ENCODE measurements around the gene CHRM1. TPM values are rescaled to one million over a fixed set of nuclear protein-coding genes. Genes with fewer than 3 reads are reported as not detected.

CHRM1 gene
- total and polyA plus RNA-seq, 5 donors from 2014 or later, result not detected

DNA sequence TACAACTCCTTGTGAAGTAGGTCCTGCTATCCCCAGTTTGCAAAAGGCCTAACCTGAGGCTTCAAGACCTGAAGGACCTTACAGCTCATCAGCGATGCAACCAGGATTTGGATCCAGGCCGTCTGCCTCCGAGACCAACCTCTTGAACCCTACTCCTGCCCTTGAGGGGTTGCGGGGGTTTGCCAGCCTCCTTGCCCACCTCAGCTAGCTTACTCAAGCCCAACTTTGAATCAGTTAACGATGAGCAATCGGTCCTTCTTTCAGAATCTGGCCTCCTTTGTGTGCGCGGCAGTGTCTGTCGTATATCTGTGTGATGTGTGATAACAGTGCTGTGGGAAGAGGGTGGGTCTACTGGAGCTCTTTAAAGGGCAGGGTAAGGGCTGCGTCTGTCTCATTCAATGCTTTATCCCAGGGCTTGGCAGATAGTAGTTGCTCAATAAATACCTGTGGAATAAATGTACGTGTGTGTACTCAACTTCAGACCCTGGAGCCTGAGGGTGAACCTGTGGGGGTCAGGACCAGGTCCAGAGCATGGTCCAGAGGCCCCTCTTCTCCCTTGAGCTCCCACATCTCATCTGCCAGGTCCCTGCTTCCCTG lies 3.2 kb downstream of the CHRM1 start:
- peaks cover 2% of the 10 kb centered on the region for H3K27me3 ChIP-seq (ENCODE audit: control insufficient read depth, insufficient read depth, low read length)
- H3K36me3 ChIP-seq (ENCODE audit: control insufficient read depth, insufficient read depth, low read length), result no peaks in the 10 kb centered on the region
- H3K4me3 ChIP-seq (ENCODE audit: low read depth, low read length), result no peak overlapping the region
- DNase-seq (no peak), ATAC-seq (ENCODE audit: low read depth in 2 of 2) (no peak)
- Mint-ChIP-seq H3K9me3 (no peaks in the 10 kb centered on the region), H3K4me3 (no peak overlapping the region), H3K27me3 (peaks cover 42% of the 10 kb centered on the region), H3K27ac (no peak overlapping the region), H3K4me1 (peaks cover 0 to 4% (median under 1%) of the 10 kb centered on the region in 4 donors), H3K36me3 (no peaks in the 10 kb centered on the region)
- H3K9me3 ChIP-seq (ENCODE audit: control insufficient read depth in 2 of 2, low read length in 2 of 2), result no peaks in the 10 kb centered on the region
- no peaks in the 10 kb centered on the region for H3K4me1 ChIP-seq (ENCODE audit: control insufficient read depth, insufficient read depth, low read length, poor library complexity, severe bottlenecking)
- no peak overlapping the region for H3K27ac ChIP-seq (ENCODE audit: insufficient read depth, low read length, poor library complexity, severe bottlenecking)

- Mint-ChIP-seq H3K9me3 (no peaks in the 10 kb centered on the region), H3K4me3 (no peak overlapping the region), H3K4me1 (no peaks in the 10 kb centered on the region)
These were observed 6.7 kb downstream of the CHRM1 start for GRCh38 chr11:62914416-62914815.

GRCh38 chr11:62912268-62912667 lies 8.9 kb downstream of the CHRM1 start:
- ATAC-seq (ENCODE audit: low read depth in 2 of 2) (no peak), DNase-seq (no peak)
- Histone ChIP-seq H3K27me3 (ENCODE audit: control insufficient read depth, insufficient read depth, low read length) (no peaks in the 10 kb centered on the region), H3K27ac (ENCODE audit: insufficient read depth, low read length, poor library complexity, severe bottlenecking) (no peak overlapping the region), H3K9me3 (ENCODE audit: control insufficient read depth in 2 of 2, low read length in 2 of 2) (no peaks in the 10 kb centered on the region), H3K36me3 (ENCODE audit: control insufficient read depth, insufficient read depth, low read length) (no peaks in the 10 kb centered on the region), H3K4me3 (ENCODE audit: low read depth, low read length) (no peak overlapping the region), H3K4me1 (ENCODE audit: control insufficient read depth, insufficient read depth, low read length, poor library complexity, severe bottlenecking) (no peaks in the 10 kb centered on the region)
- Mint-ChIP-seq H3K4me3 (no peak overlapping the region), H3K9me3 (no peaks in the 10 kb centered on the region), H3K4me1 (no peaks in the 10 kb centered on the region), H3K27ac (no peak overlapping the region), H3K36me3 (no peaks in the 10 kb centered on the region), H3K27me3 (peaks cover 16% of the 10 kb centered on the region)

More at GRCh38 chr11:62914416-62914815, 6.7 kb downstream of the CHRM1 start:
- ATAC-seq (ENCODE audit: low read depth in 2 of 2) (no peak), DNase-seq (no peak)
- Histone ChIP-seq H3K27ac (ENCODE audit: insufficient read depth, low read length, poor library complexity, severe bottlenecking) (no peak overlapping the region), H3K27me3 (ENCODE audit: control insufficient read depth, insufficient read depth, low read length) (no peaks in the 10 kb centered on the region), H3K4me1 (ENCODE audit: control insufficient read depth, insufficient read depth, low read length, poor library complexity, severe bottlenecking) (no peaks in the 10 kb centered on the region), H3K4me3 (ENCODE audit: low read depth, low read length) (no peak overlapping the region), H3K9me3 (ENCODE audit: control insufficient read depth in 2 of 2, low read length in 2 of 2) (no peaks in the 10 kb centered on the region), H3K36me3 (ENCODE audit: control insufficient read depth, insufficient read depth, low read length) (no peaks in the 10 kb centered on the region)
- Mint-ChIP-seq H3K27ac (no peak overlapping the region), H3K27me3 (peaks cover 15% of the 10 kb centered on the region), H3K36me3 (no peaks in the 10 kb centered on the region)

DNA sequence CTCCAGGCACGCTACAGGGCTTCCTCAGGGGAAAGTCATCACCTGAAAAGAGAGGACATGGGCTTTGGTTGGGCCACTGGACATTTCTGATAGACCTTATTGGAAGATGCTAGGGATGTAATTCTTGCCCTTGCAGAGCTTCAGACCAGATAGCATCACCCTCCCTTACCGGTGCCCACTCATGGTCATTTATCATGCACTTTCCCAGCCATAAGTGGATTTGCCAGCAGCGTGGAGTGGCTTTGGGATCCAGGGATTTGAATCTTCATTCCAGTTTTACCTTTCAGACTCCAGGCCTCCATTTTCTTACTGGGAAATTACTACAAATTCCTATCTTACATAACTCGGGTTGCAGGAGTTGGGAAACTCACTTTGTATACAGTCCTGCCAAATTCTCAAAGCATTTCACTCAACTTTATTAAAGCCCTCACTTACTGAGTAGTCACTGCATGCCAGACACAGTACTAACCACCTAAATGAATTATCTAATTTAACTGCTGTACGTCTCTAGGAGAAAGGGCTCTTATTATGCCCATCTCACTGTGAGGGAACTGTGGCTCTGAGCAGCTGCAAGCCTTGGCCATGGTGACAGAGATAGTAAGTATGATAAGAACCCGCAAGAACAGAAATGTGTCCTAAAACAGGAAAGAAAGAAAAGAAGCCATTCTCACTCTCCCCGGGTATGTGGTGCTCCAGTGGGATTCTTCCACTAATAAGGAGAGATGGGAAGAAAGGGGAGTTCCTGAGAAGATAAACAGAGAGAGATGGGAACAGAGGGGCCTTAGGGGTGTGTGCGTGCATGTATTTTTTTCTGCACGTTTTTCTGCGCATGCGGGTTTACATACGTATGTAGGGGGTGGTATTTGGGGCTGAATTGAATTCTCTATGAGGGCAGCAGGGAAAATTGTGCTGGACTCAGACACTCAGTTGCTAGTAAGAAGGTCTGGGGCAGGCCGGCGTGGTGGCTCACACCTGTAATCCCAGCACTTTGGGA lies 9.7 kb downstream of the CHRM1 start:
- DNase-seq (no peak), ATAC-seq (ENCODE audit: low read depth in 2 of 2) (no peak)
- Mint-ChIP-seq H3K4me1 (no peaks in the 10 kb centered on the region), H3K4me3 (no peak overlapping the region), H3K27me3 (peaks cover 19% of the 10 kb centered on the region), H3K36me3 (no peaks in the 10 kb centered on the region), H3K9me3 (no peaks in the 10 kb centered on the region), H3K27ac (no peak overlapping the region)
- Histone ChIP-seq H3K36me3 (ENCODE audit: control insufficient read depth, insufficient read depth, low read length) (no peaks in the 10 kb centered on the region), H3K4me3 (ENCODE audit: low read depth, low read length) (no peak overlapping the region), H3K27me3 (ENCODE audit: control insufficient read depth, insufficient read depth, low read length) (peaks cover 5% of the 10 kb centered on the region), H3K27ac (ENCODE audit: insufficient read depth, low read length, poor library complexity, severe bottlenecking) (no peak overlapping the region), H3K9me3 (ENCODE audit: control insufficient read depth in 2 of 2, low read length in 2 of 2) (no peaks in the 10 kb centered on the region), H3K4me1 (ENCODE audit: control insufficient read depth, insufficient read depth, low read length, poor library complexity, severe bottlenecking) (no peaks in the 10 kb centered on the region)

- Histone ChIP-seq H3K27ac (ENCODE audit: insufficient read depth, low read length, poor library complexity, severe bottlenecking) (no peak overlapping the region), H3K9me3 (ENCODE audit: control insufficient read depth in 2 of 2, low read length in 2 of 2) (no peaks in the 10 kb centered on the region), H3K4me3 (ENCODE audit: low read depth, low read length) (no peak overlapping the region), H3K27me3 (ENCODE audit: control insufficient read depth, insufficient read depth, low read length) (peaks cover 5% of the 10 kb centered on the region), H3K4me1 (ENCODE audit: control insufficient read depth, insufficient read depth, low read length, poor library complexity, severe bottlenecking) (no peaks in the 10 kb centered on the region), H3K36me3 (ENCODE audit: control insufficient read depth, insufficient read depth, low read length) (no peaks in the 10 kb centered on the region)
- no peaks in the 10 kb centered on the region for H3K36me3 Mint-ChIP-seq
- H3K27me3 Mint-ChIP-seq, result peaks cover 25% of the 10 kb centered on the region
- peaks cover 0 to 4% (median 0%) of the 10 kb centered on the region in 4 donors for H3K4me1 Mint-ChIP-seq
- H3K4me3 Mint-ChIP-seq, result no peak overlapping the region
- no peak overlapping the region for H3K27ac Mint-ChIP-seq
- H3K9me3 Mint-ChIP-seq, result no peaks in the 10 kb centered on the region
- DNase-seq, result no peak
- ATAC-seq (ENCODE audit: low read depth in 2 of 2), result no peak
These were observed 10.9 kb downstream of the CHRM1 start for GRCh38 chr11:62910141-62910882.

- Mint-ChIP-seq H3K27me3 (peaks cover 25% of the 10 kb centered on the region), H3K4me3 (no peak overlapping the region), H3K36me3 (no peaks in the 10 kb centered on the region), H3K27ac (no peak overlapping the region), H3K4me1 (peaks cover 0 to 5% (median 1%) of the 10 kb centered on the region in 4 donors), H3K9me3 (no peaks in the 10 kb centered on the region)
- no peaks in the 10 kb centered on the region for H3K9me3 ChIP-seq (ENCODE audit: control insufficient read depth in 2 of 2, low read length in 2 of 2)
- H3K27me3 ChIP-seq (ENCODE audit: control insufficient read depth, insufficient read depth, low read length), result peaks cover 5% of the 10 kb centered on the region
- no peak overlapping the region for H3K27ac ChIP-seq (ENCODE audit: insufficient read depth, low read length, poor library complexity, severe bottlenecking)
- H3K36me3 ChIP-seq (ENCODE audit: control insufficient read depth, insufficient read depth, low read length), result no peaks in the 10 kb centered on the region
- DNase-seq (no peak), ATAC-seq (ENCODE audit: low read depth in 2 of 2) (no peak)
- H3K4me1 ChIP-seq (ENCODE audit: control insufficient read depth, insufficient read depth, low read length, poor library complexity, severe bottlenecking), result no peaks in the 10 kb centered on the region
- no peak overlapping the region for H3K4me3 ChIP-seq (ENCODE audit: low read depth, low read length)
These were observed 11.9 kb downstream of the CHRM1 start for GRCh38 chr11:62909107-62909894.

- H3K27me3 Mint-ChIP-seq, result peaks cover 29% of the 10 kb centered on the region
- Histone ChIP-seq H3K4me1 (ENCODE audit: control insufficient read depth, insufficient read depth, low read length, poor library complexity, severe bottlenecking) (no peaks in the 10 kb centered on the region), H3K9me3 (ENCODE audit: control insufficient read depth in 2 of 2, low read length in 2 of 2) (no peaks in the 10 kb centered on the region), H3K4me3 (ENCODE audit: low read depth, low read length) (no peak overlapping the region), H3K27me3 (ENCODE audit: control insufficient read depth, insufficient read depth, low read length) (peaks cover 5% of the 10 kb centered on the region), H3K27ac (ENCODE audit: insufficient read depth, low read length, poor library complexity, severe bottlenecking) (no peak overlapping the region), H3K36me3 (ENCODE audit: control insufficient read depth, insufficient read depth, low read length) (no peaks in the 10 kb centered on the region)
- no peak overlapping the region for H3K27ac Mint-ChIP-seq
- no peaks in the 10 kb centered on the region for H3K36me3 Mint-ChIP-seq
- DNase-seq (no peak), ATAC-seq (ENCODE audit: low read depth in 2 of 2) (no peak)
- H3K4me3 Mint-ChIP-seq, result no peak overlapping the region
- H3K4me1 Mint-ChIP-seq, result peaks cover 0 to 7% (median 1%) of the 10 kb centered on the region in 4 donors
- H3K9me3 Mint-ChIP-seq, result no peaks in the 10 kb centered on the region
These were observed 12.6 kb downstream of the CHRM1 start for GRCh38 chr11:62908468-62909072.
